Activated CD8-positive, alpha-beta T cell treated with anti-CD3 and anti-CD28 coated beads for 36 hours (primary cell): Measurements from ENCODE around the gene EPM2AIP1. TPM values are rescaled to one million over a fixed set of nuclear protein-coding genes. Genes with fewer than 3 reads are reported as not detected.

ENCODE experiments used
- ATAC-seq: fragments of 200-7000 bp; cut with Tn5 transposase; one replicate; pipeline ENCODE4 v1.10.0; 2021; ENCODE audit warnings: mild to moderate bottlenecking, moderate library complexity
- CTCF ChIA-PET: fragments of 350-600 bp; sonication (Branson Sonifier 250); formaldehyde crosslinking; loops from one replicate; lab custom pipeline; 2021; ENCODE audit warnings: antibody characterized with exemption; lab: Charles Lee
- POLR2A ChIA-PET: fragments of 350-600 bp; sonication (Branson Sonifier 250); formaldehyde crosslinking; loops from one replicate; lab custom pipeline; 2021; ENCODE audit warnings: antibody characterized with exemption; lab: Charles Lee
- DNase-seq: peaks from one replicate; pipeline ENCODE4 v3.0.0-alpha.2; 2020
- H3K27ac Mint-ChIP-seq: one replicate; pipeline ENCODE4 v1.8.0; 2021; ENCODE audit warnings: mild to moderate bottlenecking, mixed read lengths
- H3K27me3 Mint-ChIP-seq: one replicate; pipeline ENCODE4 v1.8.0; 2021; ENCODE audit warnings: mixed read lengths
- H3K36me3 Mint-ChIP-seq: one replicate; pipeline ENCODE4 v1.8.0; 2021; ENCODE audit warnings: low read depth, mixed read lengths
- H3K4me1 Mint-ChIP-seq: one replicate; pipeline ENCODE4 v1.8.0; 2021; ENCODE audit warnings: low read depth, mixed read lengths
- H3K4me3 Mint-ChIP-seq: one replicate; pipeline ENCODE4 v1.8.0; 2021; ENCODE audit warnings: mild to moderate bottlenecking, moderate library complexity, mixed read lengths
- H3K9me3 Mint-ChIP-seq: one replicate; pipeline ENCODE4 v1.8.0; 2021; ENCODE audit warnings: mixed read lengths
- intact Hi-C: fragments of 100-400 bp; cut with micrococcal nuclease; formaldehyde crosslinking; loops from one replicate; pipeline ENCODE4 v1.10.0; 2022
- total RNA-seq, 2 experiments: library from RNA; stranded (reverse); gene quantifications; one replicate each; pipeline ENCODE4 v1.2.3, GENCODE V29; 2021
- TF ChIP-seq, protein P1 (sequence below): fragments of 200-600 bp; IDR thresholded peaks from one replicate; pipeline ENCODE4 v1.8.0; 2022; ENCODE audit warnings: antibody characterized with exemption, mild to moderate bottlenecking

The EPM2AIP1 gene
- total RNA-seq, 2 experiments from 2014 or later, result 11.8 to 12.3 TPM

GRCh38 chr3:36969540-36970432 lies 23.1 kb downstream of the EPM2AIP1 start:
- peak overlapping the region; percentile 79 for H3K27ac Mint-ChIP-seq
- H3K4me1 Mint-ChIP-seq, result peaks cover 22% of the 10 kb centered on the region
- DNase-seq (peak; percentile 78), ATAC-seq (peak; percentile 99)
- H3K36me3 Mint-ChIP-seq, result peaks cover under 1% of the 10 kb centered on the region
- intact Hi-C loops, result no loop called here
- TF ChIP-seq, protein P1, sequence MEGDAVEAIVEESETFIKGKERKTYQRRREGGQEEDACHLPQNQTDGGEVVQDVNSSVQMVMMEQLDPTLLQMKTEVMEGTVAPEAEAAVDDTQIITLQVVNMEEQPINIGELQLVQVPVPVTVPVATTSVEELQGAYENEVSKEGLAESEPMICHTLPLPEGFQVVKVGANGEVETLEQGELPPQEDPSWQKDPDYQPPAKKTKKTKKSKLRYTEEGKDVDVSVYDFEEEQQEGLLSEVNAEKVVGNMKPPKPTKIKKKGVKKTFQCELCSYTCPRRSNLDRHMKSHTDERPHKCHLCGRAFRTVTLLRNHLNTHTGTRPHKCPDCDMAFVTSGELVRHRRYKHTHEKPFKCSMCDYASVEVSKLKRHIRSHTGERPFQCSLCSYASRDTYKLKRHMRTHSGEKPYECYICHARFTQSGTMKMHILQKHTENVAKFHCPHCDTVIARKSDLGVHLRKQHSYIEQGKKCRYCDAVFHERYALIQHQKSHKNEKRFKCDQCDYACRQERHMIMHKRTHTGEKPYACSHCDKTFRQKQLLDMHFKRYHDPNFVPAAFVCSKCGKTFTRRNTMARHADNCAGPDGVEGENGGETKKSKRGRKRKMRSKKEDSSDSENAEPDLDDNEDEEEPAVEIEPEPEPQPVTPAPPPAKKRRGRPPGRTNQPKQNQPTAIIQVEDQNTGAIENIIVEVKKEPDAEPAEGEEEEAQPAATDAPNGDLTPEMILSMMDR, result no peak
- no peaks in the 10 kb centered on the region for H3K9me3 Mint-ChIP-seq
- H3K4me3 Mint-ChIP-seq, result no peak overlapping the region
- ChIA-PET POLR2A (interaction anchor here (0.6 to 1.3 kb wide), 2 partner anchors 23 to 60 kb away, joined by 3 to 5 read pairs; partner anchors contain the start of genes EPM2AIP1 and MLH1), CTCF (interaction anchor here (0.9 to 2.5 kb wide), 2 partner anchors 10 to 11 kb away, joined by 4 to 29 read pairs; no protein-coding TSS in a partner anchor)
- no peaks in the 10 kb centered on the region for H3K27me3 Mint-ChIP-seq

DNA sequence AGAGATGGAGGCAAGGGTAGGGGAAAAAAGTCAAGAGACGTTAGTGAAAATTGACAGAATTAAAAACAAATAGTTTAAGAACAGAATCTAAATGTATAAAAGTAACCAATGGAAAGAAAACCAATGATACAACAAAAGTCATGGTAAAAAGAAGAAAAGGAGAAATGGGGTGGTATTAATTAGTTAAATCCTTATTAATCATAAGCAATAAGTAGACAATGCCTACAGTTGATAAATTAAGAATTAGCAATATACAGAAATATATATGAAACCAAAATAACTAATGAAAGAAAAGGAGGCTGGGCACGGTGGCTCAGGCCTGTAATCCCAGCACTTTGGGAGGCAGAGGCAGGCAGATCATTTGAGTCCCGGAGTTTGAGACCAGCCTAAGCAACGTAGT lies 23.8 kb downstream of the EPM2AIP1 start:
- DNase-seq (no peak), ATAC-seq (no peak)
- Mint-ChIP-seq H3K4me3 (no peak overlapping the region), H3K36me3 (no peaks in the 10 kb centered on the region), H3K27ac (peak overlapping the region; percentile 79), H3K27me3 (no peaks in the 10 kb centered on the region), H3K9me3 (no peaks in the 10 kb centered on the region), H3K4me1 (peaks cover 21% of the 10 kb centered on the region)
- intact Hi-C loops, result no loop called here
- ChIA-PET POLR2A (interaction anchor here (1.3 kb wide), 1 partner anchor 24 kb away, joined by 5 read pairs; the partner anchor contains the start of genes EPM2AIP1 and MLH1), CTCF (interaction anchor here (2.5 kb wide), 1 partner anchor 10 kb away, joined by 29 read pairs; no protein-coding TSS in a partner anchor)
- TF ChIP-seq, protein P1, result no peak

DNA sequence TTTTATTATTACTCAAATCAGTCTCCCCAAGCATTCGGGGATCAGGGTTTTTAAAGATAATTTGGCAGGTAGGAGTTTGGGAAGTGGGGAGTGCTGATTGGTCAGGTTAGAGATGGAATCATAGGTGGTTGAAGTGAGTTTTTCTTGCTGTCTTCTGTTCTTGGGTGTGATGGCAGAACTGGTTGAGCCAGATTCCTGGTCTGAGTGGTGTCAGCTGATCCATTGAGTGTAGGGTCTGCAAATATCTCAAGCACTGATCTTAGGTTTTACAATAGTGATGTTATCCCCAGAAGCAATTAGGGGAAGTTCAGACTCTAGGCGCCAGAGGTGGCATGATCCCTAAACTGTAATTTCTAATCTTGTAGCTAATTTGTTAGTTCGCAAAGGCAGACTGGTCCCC lies 27.5 kb downstream of the EPM2AIP1 start:
- H3K4me3 Mint-ChIP-seq, result no peak overlapping the region
- no peaks in the 10 kb centered on the region for H3K27me3 Mint-ChIP-seq
- ChIA-PET POLR2A (interaction anchor here (1.0 kb wide), 1 partner anchor 88 kb away, joined by 3 read pairs; no protein-coding TSS in a partner anchor), CTCF (no interaction called here)
- intact Hi-C loops, result no loop called here
- ATAC-seq (no peak), DNase-seq (no peak)
- TF ChIP-seq, protein P1, result no peak
- H3K9me3 Mint-ChIP-seq, result no peaks in the 10 kb centered on the region
- H3K27ac Mint-ChIP-seq, result no peak overlapping the region
- peaks cover 13% of the 10 kb centered on the region for H3K4me1 Mint-ChIP-seq
- H3K36me3 Mint-ChIP-seq, result no peaks in the 10 kb centered on the region

GRCh38 chr3:36964817-36965216 lies 28.1 kb downstream of the EPM2AIP1 start:
- ChIA-PET POLR2A (no interaction called here), CTCF (no interaction called here)

More at GRCh38 chr3:36964817-36965216, 28.1 kb downstream of the EPM2AIP1 start:
- Mint-ChIP-seq H3K27ac (no peak overlapping the region), H3K9me3 (no peaks in the 10 kb centered on the region), H3K4me3 (no peak overlapping the region), H3K4me1 (peaks cover 9% of the 10 kb centered on the region), H3K36me3 (no peaks in the 10 kb centered on the region), H3K27me3 (no peaks in the 10 kb centered on the region)
- TF ChIP-seq, protein P1, result no peak
- intact Hi-C loops, result no loop called here
- DNase-seq, result no peak
- no peak for ATAC-seq
